ENCODE measurements around the gene PTPN1. TPM values are rescaled to one million over a fixed set of nuclear protein-coding genes. Genes with fewer than 3 reads are reported as not detected.

Gene PTPN1
- total and polyA plus RNA-seq, 10 of the 15 experiments (the other 5 are each of a cell fraction or from before 2014, with no cell fraction given), result 15.9 to 74.7 (median 43.9) TPM

GRCh38 chr20:50464026-50464724 is 46.0 kb upstream of the PTPN1 start (continued):
- no peak for TF ChIP-seq SUZ12 (IDR thresholded peaks at IDR 0.05; ENCODE audit: unreplicated experiment)

GRCh38 chr20:50464725-50465650 is 45.2 kb upstream of the PTPN1 start:
- Histone ChIP-seq H3K9me3 (replicated peaks; ENCODE audit: control insufficient read depth, insufficient read depth, low read length) (no peaks in the 10 kb centered on the region), H4K20me1 (ENCODE audit: control insufficient read depth, insufficient read depth) (no peaks in the 10 kb centered on the region), H3K4me2 (ENCODE audit: control insufficient read depth, insufficient read depth) (no peak overlapping the region), H3K27me3 (replicated peaks in 1 of 2; ENCODE audit: control insufficient read depth in 2 of 2, insufficient read depth in 2 of 2, low read length in 1 of 2) (no peaks in the 10 kb centered on the region), H3K79me2 (ENCODE audit: control insufficient read depth, insufficient read depth, low read length) (no peaks in the 10 kb centered on the region), H3K27ac (ENCODE audit: control insufficient read depth, insufficient read depth) (no peak overlapping the region), H3K36me3 (ENCODE audit: control insufficient read depth in 2 of 2, insufficient read depth in 2 of 2, low read length in 1 of 2) (no peaks in the 10 kb centered on the region), H3K4me3 (no peak overlapping the region), H3K9ac (ENCODE audit: control insufficient read depth, insufficient read depth, low read length) (no peak overlapping the region), H2AFZ (ENCODE audit: control insufficient read depth, low read depth, low read length) (peak overlapping the region; percentile 9; the same call in 1 of the 2 replicates), H3K4me1 (ENCODE audit: control insufficient read depth, insufficient read depth, low read length) (no peaks in the 10 kb centered on the region; the same call in 1 of the 2 replicates)
- in situ Hi-C loops (cut with MboI), result loop anchor here (5.0 kb wide), 2 partner anchors 278 to 488 kb away; no protein-coding TSS in a partner anchor
- TF ChIP-seq SMARCA5 (IDR thresholded peaks at IDR 0.05) (no peak), PKNOX1 (IDR thresholded peaks at IDR 0.05) (peak; percentile 32; the same call in 1 of the 2 replicates)
- FAIRE-seq (no peak), DNase-seq (ENCODE audit: low read depth, low spot score) (no peak), ATAC-seq (no peak)
- intact Hi-C loops (cut with micrococcal nuclease; ENCODE audit: unreplicated experiment), result loop anchor here (1.0 to 5.0 kb wide), 4 partner anchors 117 to 279 kb away; partner anchors contain the start of gene CEBPB
- CTCF ChIA-PET, result interaction anchor here (0.6 to 10.2 kb wide), 29 partner anchors 9 to 355 kb away, joined by 3 to 157 read pairs (median 4); partner anchors contain the start of gene CEBPB
- SMC1A ChIA-PET (ENCODE audit: uncharacterized antibody, unreplicated experiment), result interaction anchor here (0.9 to 95.1 kb wide), 8 partner anchors 18 to 288 kb away, joined by 3 to 2799 read pairs (median 3); partner anchors contain the start of genes CEBPB and PTPN1
- POLR2A ChIA-PET, result no interaction called here
- no TSS peak for BruUV-seq (replicated peaks)
- WGBS (ENCODE audit: insufficient coverage, insufficient replicate concordance, low lambda C conversion rate, missing lambda C conversion rate), result 34% methylated on average over 14 of the region's 14 CpGs
- RAD21 ChIA-PET (ENCODE audit: unreplicated experiment), result interaction anchor here (0.5 to 6.7 kb wide), 13 partner anchors 14 to 522 kb away, joined by 3 to 56 read pairs (median 4); no protein-coding TSS in a partner anchor

Measured in GM12878 (cell line).